ENCODE results near the gene HMX3. TPM values are rescaled to one million over a fixed set of nuclear protein-coding genes. Genes with fewer than 3 reads are reported as not detected.

HMX3 gene
- total RNA-seq, 4 donors from 2014 or later, result 1.3 TPM; not detected in 3

DNA sequence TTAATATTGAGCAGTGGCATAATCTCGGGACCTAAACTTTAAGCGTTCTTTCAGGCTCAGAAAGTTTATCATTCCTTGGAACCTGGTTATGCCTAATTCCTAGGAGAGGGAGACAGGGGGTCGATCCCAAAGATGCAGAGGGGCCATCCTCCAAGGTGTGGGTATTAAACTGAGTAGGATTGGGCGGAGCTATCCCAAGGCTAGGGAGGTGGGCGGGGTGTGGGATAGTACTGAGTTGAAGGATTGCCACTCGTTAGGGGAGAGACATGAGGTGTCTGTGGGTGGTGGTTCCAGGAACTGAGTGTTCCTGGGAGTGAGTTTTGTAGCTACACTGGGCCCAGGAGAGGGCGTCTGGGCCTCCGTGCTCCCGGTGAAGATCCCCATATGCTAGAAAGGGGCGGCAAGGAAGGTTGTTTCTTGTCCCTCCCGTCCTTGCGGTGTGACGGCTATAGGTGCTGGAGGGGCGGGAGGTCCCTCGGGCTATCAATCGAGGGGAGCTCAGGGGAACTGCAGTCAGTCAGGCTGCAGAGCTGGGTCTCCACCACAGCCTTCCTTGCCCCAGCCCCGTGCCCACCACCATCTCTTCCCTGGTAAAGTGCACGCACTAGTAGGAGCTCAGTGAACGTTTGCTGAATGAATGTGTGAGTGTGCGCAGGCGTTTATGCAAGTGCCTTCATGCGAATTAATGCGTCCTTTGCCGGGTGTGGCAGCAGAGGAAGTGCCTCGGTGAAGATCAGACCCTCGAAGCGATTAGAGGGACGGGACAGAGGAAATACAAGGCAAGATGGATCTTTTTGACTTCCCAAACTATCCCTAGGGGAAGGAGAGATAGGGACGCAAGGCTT lies 9.1 kb downstream of the HMX3 start:
- DNase-seq (ENCODE audit: low spot score) (no peak), ATAC-seq (ENCODE audit: low FRiP score) (no peak)
- TF ChIP-seq, protein P1, sequence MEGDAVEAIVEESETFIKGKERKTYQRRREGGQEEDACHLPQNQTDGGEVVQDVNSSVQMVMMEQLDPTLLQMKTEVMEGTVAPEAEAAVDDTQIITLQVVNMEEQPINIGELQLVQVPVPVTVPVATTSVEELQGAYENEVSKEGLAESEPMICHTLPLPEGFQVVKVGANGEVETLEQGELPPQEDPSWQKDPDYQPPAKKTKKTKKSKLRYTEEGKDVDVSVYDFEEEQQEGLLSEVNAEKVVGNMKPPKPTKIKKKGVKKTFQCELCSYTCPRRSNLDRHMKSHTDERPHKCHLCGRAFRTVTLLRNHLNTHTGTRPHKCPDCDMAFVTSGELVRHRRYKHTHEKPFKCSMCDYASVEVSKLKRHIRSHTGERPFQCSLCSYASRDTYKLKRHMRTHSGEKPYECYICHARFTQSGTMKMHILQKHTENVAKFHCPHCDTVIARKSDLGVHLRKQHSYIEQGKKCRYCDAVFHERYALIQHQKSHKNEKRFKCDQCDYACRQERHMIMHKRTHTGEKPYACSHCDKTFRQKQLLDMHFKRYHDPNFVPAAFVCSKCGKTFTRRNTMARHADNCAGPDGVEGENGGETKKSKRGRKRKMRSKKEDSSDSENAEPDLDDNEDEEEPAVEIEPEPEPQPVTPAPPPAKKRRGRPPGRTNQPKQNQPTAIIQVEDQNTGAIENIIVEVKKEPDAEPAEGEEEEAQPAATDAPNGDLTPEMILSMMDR (IDR thresholded peaks at IDR 0.05), result no peak

DNA sequence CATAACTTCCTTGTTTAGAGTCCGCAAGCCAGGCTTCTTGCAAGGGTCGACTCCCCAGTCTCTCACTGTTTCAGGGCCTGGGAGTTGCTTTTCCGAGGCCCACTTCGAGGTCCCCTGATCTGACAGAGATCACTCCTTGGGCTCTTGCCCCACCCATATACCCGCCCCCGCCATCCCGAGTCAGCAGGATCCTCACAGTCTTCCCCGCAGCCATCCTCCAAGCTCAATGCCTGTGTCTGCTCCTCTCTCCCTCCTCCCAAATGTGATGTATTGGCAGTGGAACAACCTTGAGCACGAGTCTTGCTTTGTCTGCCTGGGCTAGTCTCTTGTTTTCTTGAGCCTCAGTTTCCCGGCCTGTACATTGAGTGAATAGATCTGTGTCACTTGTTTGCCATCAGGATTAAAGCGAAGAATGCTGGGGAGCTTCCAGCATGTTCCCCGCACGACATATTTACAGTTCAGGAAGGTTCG lies 9.8 kb downstream of the HMX3 start:
- no peak for DNase-seq (ENCODE audit: low spot score)
- TF ChIP-seq, protein P1 (IDR thresholded peaks at IDR 0.05), result no peak
- ATAC-seq (ENCODE audit: low FRiP score), result no peak

DNA sequence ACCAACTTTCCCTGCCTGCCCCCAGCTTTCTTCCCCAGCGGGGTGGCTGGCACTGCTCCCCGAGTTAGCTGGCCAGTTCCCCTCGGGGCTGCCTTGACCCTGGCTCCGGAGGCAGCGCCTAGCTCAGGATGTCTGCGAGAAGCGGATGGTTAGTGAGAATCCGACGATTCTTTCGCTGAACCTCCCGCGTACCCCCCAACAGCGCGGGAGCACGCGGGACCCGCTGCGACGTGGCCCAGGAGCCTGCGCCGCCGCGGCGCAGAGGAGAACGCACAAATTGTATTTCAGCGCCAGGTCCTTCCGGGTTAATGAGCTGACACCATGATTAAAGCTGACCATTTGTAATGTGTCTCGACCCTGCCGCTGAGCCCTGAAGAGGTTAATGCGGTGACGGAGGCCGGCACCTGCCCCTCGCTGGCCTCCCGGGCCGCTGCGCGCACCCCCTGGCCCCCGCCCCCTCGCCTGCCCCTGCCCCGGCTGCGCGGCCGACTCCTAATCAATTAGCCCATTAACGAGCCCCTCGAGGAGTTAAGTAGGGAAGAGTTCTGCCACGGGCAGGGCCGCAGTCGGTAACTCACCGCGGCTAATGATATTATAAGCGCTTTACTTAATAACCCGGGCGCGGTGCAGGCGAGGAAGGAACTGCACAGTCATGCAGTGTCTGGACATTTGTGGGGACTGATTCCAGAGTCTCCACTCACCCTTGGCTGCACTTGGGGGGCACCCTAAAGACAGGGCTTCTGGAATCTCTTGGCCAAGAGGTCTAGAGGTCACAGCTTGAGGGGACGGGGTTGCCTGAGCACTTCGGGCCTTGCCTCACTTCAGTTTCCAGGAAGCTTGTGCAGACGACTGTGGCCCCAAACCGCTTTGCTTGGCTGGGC lies 10.5 kb downstream of the HMX3 start:
- no peak for DNase-seq (ENCODE audit: low spot score)
- ATAC-seq (ENCODE audit: low FRiP score), result no peak
- TF ChIP-seq, protein P1 (IDR thresholded peaks at IDR 0.05), result no peak

DNA sequence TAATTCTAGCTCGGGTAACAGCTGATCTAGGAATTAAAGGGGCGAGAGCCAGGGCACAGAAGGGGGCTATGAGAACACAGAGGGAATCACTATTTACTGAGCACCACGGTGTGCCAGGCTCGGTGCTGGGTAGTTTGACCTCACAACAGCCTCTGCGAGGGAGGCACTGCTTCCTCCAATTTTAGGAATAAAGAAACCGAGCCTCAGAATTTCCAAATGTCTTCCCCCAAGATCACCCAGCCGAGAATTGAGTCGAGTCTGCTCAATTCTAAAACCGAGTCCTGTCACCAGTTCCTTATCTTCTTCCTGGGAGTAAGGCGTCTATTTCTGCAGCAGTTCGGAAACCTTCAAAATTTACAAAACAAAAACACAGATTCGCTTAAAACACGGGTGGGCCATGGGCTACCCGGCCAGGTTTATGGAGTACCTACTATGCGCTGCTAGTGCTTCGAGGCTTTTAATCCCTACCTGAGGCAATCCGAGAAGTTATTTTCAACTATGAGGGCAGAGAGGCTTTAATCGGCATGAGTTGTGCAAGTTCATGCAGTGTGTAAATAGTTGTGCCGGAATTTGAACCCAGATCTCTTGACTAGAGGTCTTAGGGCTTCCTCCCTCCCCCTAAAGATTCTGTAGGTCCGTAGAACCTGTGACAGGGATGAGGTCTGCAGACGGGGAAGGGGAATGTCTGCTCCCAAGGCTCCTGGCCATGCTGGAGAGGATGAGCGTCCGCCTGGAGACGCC lies 11.3 kb downstream of the HMX3 start:
- TF ChIP-seq, protein P1 (IDR thresholded peaks at IDR 0.05), result no peak
- DNase-seq (ENCODE audit: low spot score) (no peak), ATAC-seq (ENCODE audit: low FRiP score) (no peak)

DNA sequence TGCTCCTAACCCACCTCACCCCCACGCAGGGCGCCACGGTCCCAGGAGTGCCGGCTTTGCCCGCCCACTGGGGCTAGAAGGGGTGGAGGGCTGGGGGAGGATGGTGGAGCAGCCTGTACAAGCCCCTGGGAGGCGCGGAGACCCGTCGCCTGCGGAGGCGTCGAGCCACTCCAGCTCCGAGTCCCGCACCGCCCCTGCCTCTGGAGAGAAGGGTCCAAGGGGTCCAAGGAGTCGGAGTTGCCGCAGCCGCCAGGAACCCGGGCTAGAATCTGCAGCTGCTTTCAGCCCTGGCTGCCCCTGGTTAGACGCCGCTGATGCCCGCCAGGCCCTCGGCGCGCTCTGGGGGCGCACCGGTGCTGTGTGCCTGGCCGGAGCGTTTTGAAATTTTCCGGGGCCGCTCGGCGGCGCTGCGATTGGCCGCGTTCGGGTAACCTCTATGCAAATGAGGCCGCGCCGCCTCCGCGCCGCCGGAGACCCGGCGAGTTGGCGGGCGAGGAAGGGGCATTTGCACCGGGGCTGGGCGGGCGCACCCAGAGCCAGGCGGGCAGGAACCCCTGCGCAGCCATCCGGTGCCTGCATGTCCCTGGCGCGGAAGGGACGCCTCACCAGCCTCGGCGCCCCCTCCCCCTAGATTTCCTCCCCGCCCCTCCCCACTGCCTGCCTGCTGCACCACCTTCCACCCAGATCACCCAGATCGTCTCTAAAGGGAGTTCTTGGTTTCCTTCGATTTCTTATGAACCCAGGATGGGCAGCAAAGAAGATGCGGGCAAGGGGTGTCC lies 12.1 kb downstream of the HMX3 start, which contains the start of gene HMX2:
TSS of gene HMX2 (plus strand) at position 502 of the 779 bp plus-strand sequence. CDS start at position 745, 243 bp downstream.
- ATAC-seq (ENCODE audit: low FRiP score) (no peak), DNase-seq (ENCODE audit: low spot score) (no peak)
- TF ChIP-seq, protein P1 (IDR thresholded peaks at IDR 0.05), result no peak

Data from omental fat pad (tissue), 4 donors.